OCI-LY1 (cell line): ENCODE data around the gene TCERG1.

Experiments
- CTCF ChIP-seq: fragments of 200-600 bp; sonication (generic), shearing (Covaris generic); IDR thresholded peaks from 2 replicates; pipeline ENCODE4 v1.5.1; 2017; ENCODE audit warnings: mild to moderate bottlenecking, antibody characterized with exemption, low read length, moderate library complexity, mixed read lengths
- EZH2 ChIP-seq: fragments of 200-600 bp; sonication (generic), shearing (Covaris generic); IDR thresholded peaks from 2 replicates; pipeline ENCODE4 v1.8.0; 2017; ENCODE audit warnings: borderline replicate concordance, mixed run types, mild to moderate bottlenecking, antibody characterized with exemption, low read length, moderate library complexity, mixed read lengths

DNA sequence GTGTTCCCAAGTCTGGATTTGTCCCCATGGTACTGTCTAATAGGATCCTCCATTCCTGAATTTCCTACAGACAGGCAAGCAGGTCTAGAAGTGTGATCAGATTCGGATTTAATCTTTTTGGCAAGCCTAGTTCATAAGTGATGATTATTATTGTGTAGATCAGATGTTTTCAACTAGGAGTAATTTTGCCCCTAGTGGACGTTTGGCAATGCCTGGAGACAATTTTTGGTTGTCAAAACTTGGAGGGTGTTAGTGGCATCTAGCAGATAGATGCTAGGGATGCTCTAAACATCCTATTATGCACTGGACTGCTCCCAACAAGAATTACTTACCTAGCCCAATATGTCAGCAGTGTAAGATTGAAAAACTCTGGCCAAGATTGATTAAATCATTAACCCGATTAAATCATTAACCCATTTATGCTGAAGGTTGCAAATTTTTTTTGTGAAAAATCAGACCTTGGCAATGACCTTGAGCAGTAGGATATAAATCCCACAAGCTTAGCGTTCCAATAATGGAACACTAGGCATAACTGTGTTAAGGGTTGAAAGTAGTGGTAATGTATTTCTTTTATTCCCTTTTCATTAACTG lies 28.2 kb downstream of the TCERG1 start:
- TF ChIP-seq CTCF: peak; percentile 39
- no peak for TF ChIP-seq EZH2
